Dedifferentiated amniotic fluid mesenchymal stem cell (primary cell): ENCODE measurements around the gene ANTXRL.
"Not testable (repeated sequence)": the region's sequence is repeated elsewhere in the genome, so short reads cannot be mapped to it uniquely, and the experiment has no call there.

ENCODE experiments used
- DNase-seq: peaks from one replicate; pipeline ENCODE4 v3.0.0-alpha.2; 2016; ENCODE audit errors: extremely low spot score

Gene ANTXRL

DNA sequence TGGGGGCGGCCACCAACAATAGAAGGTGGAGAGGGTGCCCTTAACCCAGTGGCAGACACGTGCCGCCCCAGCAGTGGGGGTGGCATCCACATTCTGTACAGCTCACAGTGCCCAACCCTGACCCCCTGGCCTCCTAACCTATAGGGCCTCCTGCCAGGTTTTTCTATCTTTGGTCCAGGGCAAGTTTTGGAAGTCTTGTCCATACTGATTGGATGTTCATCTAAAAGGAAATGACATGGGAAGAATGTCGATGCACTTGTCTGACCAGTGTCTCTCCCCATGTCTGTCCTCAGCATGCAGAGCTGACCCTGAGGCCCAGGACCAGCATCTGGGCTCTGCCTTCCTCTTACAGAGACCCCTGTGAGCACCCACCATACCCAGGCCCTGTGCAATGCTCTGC lies 32.3 kb upstream of the ANTXRL start:
- DNase-seq = no peak

DNA sequence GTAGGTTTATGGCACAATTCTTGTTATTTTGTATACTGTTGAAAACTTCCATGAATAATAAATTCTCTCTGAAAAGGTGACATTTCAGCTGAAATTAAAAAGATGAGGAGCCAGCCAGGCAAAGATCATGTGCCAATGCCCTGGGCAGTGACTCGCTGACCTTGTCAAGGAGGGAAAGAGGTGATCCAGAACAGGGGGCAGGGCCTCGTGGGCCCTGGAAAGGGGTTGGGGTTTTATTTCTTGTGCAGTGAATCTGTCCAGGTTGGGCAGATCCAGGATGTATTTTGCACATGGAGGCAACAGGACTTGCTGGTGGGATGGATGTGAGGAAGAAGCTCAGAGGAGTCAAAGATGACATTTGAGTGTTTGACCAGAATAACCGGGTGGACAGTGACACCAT lies 31.6 kb upstream of the ANTXRL start:
- DNase-seq = not testable (repeated sequence)

DNA sequence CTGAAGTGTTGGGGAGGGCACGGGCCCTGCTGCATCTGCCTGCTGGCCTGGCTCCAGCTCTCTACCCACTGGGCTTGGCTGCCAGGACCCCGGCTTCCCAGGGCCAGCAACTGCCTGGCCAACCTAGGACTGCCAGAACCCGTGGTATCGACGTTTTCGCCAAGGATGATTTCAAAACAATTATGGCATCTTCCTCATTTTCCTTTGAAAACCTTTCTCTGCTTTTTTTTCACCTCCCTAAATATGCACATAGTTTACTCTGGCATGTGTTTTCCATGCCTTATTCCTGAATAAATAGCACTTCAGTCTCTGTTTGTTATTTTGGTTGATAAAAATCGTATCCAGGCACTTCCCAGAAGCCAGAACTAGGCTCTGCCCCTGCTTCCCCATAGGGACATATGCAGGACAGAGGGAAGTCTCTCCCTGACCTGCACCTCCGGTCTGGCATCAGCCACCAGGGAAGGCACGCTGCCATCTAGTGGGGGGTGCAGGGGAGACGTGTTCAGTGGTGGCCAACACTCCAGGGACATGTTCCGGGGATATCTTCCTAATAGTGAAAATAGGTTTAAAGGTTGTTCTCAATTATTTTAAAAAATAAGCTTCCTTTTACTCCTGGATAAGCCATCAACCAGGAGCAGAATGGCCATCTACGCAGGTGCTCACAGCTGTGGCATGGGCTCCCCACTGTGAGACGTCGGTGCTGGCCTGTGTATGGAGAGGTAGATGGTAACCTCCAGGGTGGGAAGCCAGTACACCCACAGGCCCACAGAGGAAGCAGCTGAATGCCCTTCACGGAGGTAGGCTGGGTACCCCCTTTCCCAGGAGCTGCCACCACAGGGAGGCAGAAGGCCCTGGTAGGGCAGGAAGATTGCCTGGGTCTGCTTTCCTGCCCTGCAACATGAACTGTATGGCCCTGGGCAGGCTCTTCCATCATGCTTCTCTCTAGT lies 30.7 kb upstream of the ANTXRL start:
- no peak for DNase-seq

DNA sequence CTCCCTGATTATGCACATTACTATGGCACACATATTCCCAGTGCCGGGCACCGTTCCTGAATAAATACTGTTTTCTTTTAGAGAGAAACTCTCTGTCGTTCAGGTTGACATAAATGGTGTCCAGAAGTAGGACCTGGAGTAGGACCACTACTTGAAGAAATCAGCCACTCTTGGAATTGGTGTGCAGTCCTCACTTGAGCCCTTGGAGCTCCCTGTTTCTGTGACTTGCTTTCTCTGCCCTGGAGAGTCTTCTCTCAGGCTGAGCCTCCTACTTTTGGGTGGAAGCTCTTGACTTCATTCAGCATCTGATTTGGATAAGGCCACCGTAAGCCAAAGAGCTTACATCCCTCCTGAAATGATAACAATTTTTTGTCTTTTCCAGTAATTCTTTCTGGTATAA lies 29.7 kb upstream of the ANTXRL start:
- DNase-seq = no peak

DNA sequence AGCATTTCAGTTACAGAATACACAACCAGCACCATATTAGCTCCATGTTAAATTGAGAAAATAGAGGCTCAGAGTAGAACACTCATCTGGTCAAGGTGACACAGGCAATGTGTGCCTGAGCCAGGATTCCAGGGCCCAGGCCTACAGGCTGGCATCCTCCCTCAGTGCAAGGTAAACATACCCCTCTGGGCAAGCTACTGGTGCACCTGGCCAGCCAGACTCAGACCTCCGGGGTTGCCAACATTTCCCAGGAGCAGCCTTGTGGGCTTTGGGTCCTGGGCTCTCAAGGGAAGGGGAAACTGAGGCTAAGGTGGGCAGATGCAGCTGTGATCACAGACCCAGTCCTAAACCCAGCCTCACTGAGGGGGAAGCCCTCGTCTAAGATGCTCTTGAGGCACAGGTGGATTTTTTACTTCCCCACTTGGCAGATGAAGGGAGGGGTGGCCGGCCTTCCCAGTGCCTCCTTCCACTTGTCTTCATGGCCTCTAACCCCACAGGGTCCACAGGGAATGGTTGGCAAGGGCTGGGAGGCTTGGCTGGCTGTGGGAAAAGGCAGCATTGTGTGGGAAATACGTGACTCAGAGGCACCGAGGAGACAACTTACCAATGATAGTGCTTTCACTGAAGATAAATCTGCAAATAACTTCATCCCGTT lies 23.8 kb upstream of the ANTXRL start:
- DNase-seq = not testable (repeated sequence)

DNA sequence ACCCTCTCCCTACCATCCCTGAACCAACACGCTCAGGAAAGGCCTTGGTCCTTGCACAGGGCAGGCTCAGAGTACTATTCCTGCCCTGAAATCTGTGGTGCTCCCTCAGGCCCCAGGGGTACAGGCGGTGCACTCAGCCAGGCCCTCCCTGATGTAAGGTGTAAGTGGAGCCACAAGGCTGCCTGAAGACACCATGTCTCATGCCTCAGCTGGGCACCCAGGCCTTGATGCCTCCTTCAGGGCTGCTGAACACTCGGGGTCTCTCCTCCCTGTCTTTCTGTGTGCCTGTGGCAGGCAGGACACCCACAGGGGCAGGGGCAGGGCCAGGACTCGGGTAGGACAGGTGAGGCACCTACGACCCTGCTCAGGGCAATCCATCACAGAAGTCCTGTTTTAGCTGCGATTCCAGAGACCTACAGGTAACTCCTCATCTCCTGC lies 22.9 kb upstream of the ANTXRL start:
- no peak for DNase-seq

DNA sequence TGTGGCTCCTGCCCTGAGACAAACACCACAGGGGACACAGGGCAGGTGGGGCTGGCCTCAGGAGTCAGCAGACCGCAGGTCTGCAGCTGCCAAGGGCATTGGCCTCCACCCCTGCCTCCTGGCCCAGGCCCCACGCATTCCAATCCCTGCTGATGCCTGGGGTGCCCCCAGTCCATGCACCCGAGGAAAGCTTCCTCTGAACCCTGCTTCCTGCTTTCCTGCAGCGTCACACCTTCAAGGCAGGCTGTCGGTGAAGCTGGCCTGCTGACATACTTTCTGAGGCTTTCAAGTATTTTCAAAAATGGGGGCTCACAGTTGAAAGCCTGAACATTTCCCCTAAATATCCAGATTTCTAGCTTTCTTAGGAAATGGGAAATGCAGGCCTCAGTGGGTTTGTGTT lies 22.5 kb upstream of the ANTXRL start:
- DNase-seq = no peak

DNA sequence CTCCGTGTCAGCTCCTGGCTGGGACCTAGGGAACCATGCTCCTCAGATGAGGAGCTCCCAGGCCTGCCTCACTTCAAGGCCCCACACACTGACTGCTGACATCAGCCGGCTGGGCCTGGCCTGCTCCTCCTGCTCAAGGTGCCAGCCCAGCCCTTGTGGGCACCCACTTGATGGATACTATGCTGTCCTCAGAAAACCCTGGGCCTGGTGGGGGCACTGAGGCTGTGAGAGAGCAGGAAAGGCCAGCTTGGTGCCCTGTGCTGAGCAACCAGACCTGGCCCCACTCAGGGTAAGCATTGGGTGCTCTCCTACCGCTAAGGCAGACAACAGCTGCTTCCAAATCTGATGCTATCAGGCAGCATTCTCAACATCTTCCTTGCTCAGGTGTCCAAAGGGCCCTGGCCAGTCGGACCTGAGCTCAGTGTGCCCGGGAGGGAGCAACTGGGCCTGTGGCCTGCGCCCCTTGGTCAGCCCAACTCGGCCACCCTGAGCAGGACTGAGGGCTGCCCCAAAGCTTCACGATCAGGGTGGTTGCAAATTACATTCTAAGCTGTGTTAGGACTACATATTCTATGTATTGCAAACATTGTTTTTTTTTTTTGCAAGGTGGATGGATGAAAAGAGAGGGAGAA lies 21.9 kb upstream of the ANTXRL start:
- no peak for DNase-seq

DNA sequence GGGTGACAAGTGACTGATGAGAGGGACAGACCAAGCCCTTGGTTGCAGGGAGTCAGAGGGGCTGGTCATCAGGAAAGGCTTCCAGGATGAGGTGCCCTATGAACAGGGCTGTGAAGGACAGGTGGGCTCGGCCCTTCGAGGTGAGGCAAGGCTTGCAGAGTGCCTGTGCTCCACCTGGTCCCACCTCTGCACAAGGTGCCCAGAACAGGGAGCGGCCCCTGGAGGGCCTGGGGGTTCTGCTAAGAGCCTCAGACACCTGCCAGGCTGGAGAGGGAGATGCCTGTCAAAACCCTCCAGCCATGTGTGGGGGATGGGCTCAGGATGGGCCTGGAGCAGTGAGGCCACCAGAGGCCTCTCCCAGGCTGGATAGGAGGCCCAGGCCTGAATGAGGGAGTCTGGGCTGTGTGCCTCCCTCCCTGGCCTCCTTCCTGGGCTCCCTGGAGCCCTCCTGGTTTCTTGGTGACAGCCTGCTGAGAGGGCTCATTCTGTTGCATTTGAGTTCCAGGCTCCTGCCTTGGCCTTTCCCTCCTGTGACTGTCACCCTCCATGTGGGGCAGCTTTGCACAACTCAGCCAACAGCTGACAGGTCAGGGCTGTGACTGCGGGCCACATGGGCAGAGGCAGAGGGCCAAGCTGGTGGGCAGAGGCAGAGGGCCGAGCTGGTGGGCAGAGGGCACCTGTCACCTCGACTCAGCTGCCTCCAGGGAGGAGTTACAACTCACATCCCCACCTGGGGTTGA lies 21.1 kb upstream of the ANTXRL start:
- DNase-seq = not testable (repeated sequence)

DNA sequence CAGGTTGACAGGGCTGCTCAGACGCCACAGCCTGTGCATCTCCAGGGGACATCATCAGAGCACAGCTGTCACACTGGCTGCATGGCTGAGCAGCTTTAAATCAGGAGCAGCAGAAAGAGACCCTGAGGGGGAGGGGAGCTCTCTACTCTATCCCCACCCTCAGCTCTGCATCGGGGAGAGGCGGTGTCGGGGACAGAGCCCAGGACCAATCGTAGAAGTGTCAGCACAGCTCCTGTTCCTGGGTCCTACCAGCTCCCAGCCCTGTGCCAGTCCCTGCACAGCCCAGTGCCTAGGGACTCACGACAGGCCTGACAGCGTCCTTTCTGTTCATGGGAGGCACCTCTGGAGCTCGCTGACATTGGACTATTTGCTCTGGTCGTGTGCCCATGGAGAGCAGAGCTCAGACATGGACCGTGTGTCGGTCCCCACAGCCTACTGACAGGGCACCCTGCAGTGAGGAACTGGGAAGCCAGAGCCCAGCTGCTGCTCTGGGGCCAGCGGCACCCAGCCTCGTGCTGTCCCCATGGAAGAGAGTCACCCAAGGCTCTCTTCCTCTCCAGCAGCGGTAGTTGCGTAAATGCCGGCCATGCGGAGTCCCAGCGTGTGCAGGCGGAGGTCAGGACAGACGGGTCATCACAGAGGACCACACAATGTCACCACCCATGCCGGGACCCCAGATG lies 20.4 kb upstream of the ANTXRL start:
- no peak for DNase-seq

DNA sequence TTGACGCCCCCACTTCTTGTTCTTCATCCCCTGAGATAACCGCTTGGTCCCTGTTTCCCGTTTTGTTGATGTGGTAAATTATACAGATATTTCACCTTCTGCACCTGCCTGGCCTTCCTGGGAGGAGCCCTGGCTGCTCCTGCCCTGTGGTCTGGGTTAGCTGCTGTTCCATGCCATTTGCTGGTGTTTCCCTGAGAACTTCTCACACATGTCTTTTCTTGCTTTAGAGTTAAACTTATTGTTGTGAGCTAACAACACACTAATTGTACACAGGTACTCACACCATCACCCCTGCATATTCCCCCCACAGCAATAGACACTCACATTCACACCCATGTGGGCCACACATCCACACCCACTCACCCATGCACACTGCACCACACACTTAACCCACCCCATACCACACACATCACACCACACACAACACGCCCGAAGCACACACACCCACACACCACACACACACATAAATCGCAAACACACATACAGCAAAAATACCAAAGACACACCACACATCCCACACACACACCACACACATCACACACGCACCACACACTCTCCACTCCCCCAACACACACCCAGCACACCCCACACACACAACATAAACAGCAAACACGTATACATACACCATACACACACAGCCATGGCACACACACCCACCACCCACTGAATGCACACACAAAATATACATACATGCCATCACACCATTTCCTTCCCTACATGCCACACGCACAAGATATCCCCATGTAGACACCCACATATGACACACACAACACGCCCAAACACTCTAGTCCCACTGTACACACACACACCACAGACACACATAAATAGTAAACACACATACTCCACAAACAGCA lies 19.4 kb upstream of the ANTXRL start:
- DNase-seq = no peak

DNA sequence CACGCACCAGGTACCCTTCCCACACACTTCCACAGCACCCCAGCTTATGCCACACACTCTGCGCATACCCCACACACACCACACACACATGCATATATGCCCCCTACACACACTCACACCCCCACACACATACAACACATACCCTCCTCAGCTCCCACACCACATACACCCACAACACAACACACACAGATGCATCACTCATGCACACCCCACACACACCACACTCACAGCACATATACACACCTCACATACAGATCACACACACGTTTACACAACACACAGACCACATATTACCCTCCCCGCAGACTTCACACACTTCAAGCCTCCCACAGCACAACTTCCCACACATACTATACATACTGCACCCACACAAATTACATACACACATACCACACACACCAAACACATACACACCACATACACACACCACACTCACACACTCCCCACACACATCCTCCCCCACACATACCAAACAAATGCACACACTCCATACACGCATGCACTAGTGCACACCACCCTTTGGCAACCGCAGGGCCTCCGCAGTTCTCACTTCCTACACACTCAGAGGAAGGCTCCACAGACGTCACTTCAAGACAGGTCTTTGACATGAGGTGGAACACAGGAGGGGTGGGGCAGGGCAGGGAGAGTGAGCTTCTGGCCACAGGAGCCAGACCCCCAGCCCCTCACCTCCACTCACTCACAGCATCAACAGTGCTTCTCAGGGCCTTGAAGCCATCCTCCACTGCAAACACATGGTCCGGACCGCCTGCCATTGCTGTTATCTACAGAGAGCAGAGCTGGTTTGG lies 18.5 kb upstream of the ANTXRL start:
- no peak for DNase-seq

DNA sequence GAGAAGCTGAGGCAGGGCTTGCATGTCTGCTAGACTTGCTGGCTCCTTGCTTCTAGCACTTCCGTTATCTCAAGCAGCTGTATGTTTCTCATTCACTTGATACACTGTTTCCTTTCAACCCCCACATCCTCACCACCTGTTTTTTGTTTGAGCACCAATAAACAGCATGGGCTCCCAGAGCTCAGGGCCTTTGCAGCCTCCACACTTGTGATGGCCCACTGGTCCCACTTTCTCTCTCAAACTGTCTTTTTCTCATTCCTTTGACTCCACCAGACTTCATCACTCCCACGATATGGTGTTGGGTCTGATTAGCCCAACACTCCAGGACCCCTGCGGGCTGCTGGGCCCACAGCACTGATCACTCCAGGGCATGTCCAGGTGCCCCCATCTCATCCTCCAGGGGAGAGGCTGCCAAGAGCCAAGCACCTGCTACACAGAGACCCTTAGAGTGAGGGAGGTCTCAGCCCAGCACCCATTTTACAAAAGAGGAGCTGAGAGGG lies 17.2 kb upstream of the ANTXRL start:
- DNase-seq = not testable (repeated sequence)

DNA sequence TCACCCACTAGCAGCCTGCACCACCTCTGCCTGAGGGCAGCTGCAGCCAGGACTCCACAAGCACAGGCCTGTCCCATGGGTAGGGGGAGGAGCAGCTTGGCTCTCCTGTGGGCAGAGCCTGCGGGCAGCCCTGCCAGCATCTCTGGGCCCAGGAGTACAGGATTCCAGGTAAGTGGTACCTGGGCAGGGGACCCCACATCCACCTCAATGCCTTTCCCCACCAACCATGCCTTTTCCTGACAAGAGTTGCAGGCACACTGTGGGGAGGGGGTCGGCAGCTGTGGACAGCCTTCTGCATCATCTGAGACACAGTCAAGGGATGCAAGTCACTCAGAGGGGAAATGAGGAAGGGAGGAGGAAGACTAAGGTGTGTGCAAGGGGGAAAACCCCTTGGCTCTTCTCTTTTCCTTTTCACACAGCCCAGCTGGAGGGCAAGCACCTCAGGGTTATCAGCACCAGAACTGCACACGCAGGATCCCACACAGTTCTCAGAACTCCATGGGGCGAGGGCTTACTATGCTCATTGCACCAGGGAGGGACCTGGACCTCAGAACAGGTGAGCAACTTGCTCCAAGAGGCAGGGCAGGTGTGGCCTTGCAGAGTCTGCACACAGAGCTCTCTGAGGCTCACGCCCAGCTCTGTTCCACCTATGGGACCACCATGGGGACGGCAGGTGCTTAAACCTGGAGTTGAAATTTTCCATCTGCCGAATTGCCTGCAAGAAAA lies 16.5 kb upstream of the ANTXRL start:
- DNase-seq = no peak

DNA sequence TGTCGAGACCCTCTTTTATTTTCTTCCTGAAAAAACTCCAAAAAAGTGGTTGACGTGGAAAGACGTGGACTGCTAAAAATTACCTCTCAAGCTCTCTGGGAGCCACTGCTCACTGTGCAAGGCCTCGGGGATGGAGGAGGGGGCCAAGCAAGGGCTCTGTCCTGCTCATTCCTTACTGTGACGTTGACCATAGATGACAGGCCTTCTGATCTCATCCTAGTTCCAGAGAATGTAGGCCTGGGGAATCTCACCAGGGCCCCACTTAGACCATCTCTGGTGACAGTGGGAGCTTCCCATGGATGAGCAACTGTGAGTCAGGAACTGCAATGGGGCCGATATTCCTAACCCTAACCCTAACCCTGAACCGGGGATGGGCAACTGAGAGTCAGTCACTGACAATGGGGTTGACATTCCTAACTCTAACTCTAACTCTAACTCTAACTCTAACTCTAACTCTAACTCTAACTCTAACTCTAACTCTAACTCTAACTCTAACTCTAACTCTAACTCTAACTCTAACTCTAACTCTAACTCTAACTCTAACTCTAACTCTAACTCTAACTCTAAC lies 15.8 kb upstream of the ANTXRL start:
- DNase-seq = not testable (repeated sequence)

DNA sequence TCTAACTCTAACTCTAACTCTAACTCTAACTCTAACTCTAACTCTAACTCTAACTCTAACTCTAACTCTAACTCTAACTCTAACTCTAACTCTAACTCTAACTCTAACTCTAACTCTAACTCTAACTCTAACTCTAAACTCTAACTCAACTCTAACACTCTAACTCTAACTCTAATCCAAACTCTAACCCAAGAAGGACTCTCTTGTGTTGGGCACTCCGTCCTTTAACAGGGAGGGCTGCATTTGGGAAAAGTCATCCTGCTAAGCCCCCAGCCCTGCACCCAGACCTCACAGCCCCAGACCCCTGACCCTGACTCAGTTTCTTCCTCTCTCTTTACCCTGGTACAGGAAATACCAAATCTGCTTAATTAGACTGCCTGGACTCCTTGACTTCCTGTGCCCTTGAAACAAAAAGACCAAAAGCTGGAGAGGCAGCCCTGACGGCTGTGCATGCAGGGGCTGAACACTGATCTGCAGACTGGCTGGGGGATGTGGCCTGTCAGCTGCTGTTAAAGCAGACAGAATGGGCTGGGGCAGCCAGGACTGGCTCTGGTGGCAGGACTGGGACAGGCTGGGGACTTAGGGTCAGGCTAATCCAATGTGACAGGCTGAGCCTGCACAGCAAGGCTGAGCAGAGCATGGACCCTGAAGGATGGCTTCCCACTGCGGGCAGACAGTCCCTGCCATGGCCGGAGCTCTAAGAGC lies 14.8 kb upstream of the ANTXRL start:
- not testable (repeated sequence) for DNase-seq

DNA sequence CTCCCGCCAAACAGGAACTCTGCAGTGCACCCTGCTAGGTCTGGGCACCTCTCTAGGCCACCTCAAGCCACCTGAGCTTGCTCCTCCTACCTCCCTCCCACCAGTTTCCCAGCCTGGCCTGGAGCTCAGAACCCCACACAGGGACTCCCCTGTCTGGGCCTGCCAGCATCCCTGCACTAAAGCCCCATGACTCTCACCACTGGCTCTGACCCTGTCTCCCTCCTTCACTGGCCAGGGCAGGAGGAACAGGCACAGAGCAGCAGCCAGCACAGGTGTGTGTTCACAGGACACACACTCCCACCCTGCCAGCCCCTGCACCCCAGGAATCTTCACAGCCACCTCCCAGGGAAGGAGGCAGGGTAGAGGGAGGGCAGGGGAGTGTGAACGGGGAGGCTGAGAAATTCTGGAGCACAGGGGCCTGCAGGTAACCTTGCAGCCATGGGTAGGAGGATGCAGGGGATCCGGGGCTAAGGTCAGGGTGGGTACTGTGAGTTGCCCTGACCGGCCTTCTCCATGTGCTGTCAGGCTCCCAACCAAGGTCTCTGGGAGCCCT lies 13.9 kb upstream of the ANTXRL start:
- no peak for DNase-seq
